HCT116 (cell line): Measurements from ENCODE around the gene FITM1. TPM values are rescaled to one million over a fixed set of nuclear protein-coding genes. Genes with fewer than 3 reads are reported as not detected.

Experiments
- ATAC-seq: fragments of 200-7000 bp; cut with Tn5 transposase; 2 replicates; pipeline ENCODE4 v1.9.1; 2020; ENCODE audit warnings: mild to moderate bottlenecking, moderate library complexity
- BruUV-seq: library from RNA; stranded (reverse); fragments of 400-500 nt; replicated peaks from 2 replicates; lab custom pipeline; 2021; lab: Mats Ljungman, UMichigan
- CTCF ChIA-PET: fragments of 300-600 bp; sonication (Branson Sonifier 250); formaldehyde crosslinking; loops from one replicate; lab custom pipeline; 2021; ENCODE audit warnings: antibody characterized with exemption; lab: Charles Lee
- POLR2A ChIA-PET: fragments of 300-600, 350-600 bp; sonication (Branson Sonifier 250); formaldehyde crosslinking; loops from one replicate; lab custom pipeline; 2021; ENCODE audit warnings: antibody characterized with exemption; lab: Charles Lee
- RAD21 ChIA-PET, 2 experiments: fragments of 300-600 bp; sonication (Branson Sonifier 250); formaldehyde crosslinking; loops; one replicate each; lab custom pipeline; 2023; ENCODE audit warnings: low total read pairs in 2 of 2; ENCODE audit not compliant: uncharacterized antibody in 2 of 2, unreplicated experiment in 2 of 2, low non-redundant PET in 1 of 2; lab: Charles Lee
- DNase-seq: peaks from one replicate; pipeline ENCODE4 v3.0.0-alpha.2; 2010; ENCODE audit warnings: low read depth, low spot score
- H2AFZ ChIP-seq: fragments of 200-600 bp; shearing (Covaris generic), sonication (generic); 2 replicates; pipeline ENCODE4 v1.6.1; 2017; ENCODE audit warnings: low read depth, mixed run types, mixed read lengths, antibody characterized with exemption, low read length; ENCODE audit not compliant: poor library complexity, severe bottlenecking
- H3K27ac ChIP-seq: 2 replicates; pipeline ENCODE4 v1.5.1; 2012; ENCODE audit warnings: low read depth, low read length
- H3K27me3 ChIP-seq: fragments of 200-600 bp; sonication (generic); 2 replicates; pipeline ENCODE4 v1.6.1; 2016; ENCODE audit warnings: mixed run types, low read length, mixed read lengths; ENCODE audit not compliant: insufficient read depth
- H3K36me3 ChIP-seq, 2 experiments: fragments of 200-500 bp in 1 of 2; fragments of 200-600 bp in 1 of 2; sonication (Bioruptor generic) in 1 of 2; sonication (generic) in 1 of 2; 2 replicates each; pipeline versions ENCODE4 v1.5.1 to v1.6.1; 2014 to 2016; ENCODE audit warnings: low read length in 2 of 2, inconsistent platforms in 1 of 2, mixed read lengths in 1 of 2, mixed run types in 1 of 2; ENCODE audit not compliant: insufficient read depth in 2 of 2, control insufficient read depth in 1 of 2
- H3K4me1 ChIP-seq, 2 experiments: fragments of 200-600 bp in 1 of 2; sonication (generic) in 1 of 2; 2 replicates each; pipeline versions ENCODE4 v1.5.1 to v1.6.1; 2012 to 2017; ENCODE audit warnings: low read length in 2 of 2, inconsistent platforms in 1 of 2, mild to moderate bottlenecking in 1 of 2, mixed read lengths in 1 of 2, mixed run types in 1 of 2, moderate library complexity in 1 of 2; ENCODE audit not compliant: insufficient read depth in 2 of 2, control insufficient read depth in 1 of 2
- H3K4me2 ChIP-seq: fragments of 200-600 bp; sonication (generic); 2 replicates; pipeline ENCODE4 v1.6.1; 2017; ENCODE audit warnings: mixed run types, low read length, mixed read lengths
- H3K4me3 ChIP-seq, 2 experiments: fragments of 200-600 bp in 1 of 2; sonication (generic) in 1 of 2; replicated peaks in 1 of 2; 2 replicates each; pipeline ENCODE4 v1.5.1; 2011 to 2016; ENCODE audit warnings: low read length in 2 of 2, control low read depth in 1 of 2, low read depth in 1 of 2, mild to moderate bottlenecking in 1 of 2, mixed read lengths in 1 of 2, mixed run types in 1 of 2
- H3K79me2 ChIP-seq: fragments of 200-600 bp; sonication (generic); 2 replicates; pipeline ENCODE4 v1.6.1; 2017; ENCODE audit warnings: mild to moderate bottlenecking, mixed run types, low read length, moderate library complexity, mixed read lengths; ENCODE audit not compliant: insufficient read depth
- H3K9ac ChIP-seq: fragments of 200-600 bp; sonication (generic); 2 replicates; pipeline ENCODE4 v1.6.1; 2016; ENCODE audit warnings: low read length, mixed read lengths
- H3K9me2 ChIP-seq: fragments of 200-600 bp; sonication (generic), shearing (Covaris generic); 2 replicates; pipeline ENCODE4 v1.6.1; 2017; ENCODE audit warnings: mixed run types, mild to moderate bottlenecking, moderate library complexity; ENCODE audit not compliant: insufficient read depth
- H3K9me3 ChIP-seq, 2 experiments: fragments of 200-500 bp in 1 of 2; fragments of 200-600 bp in 1 of 2; sonication (Bioruptor generic) in 1 of 2; sonication (generic) in 1 of 2; 2 replicates each; pipeline ENCODE4 v1.6.1; 2014 to 2017; ENCODE audit warnings: low read length in 2 of 2, mixed read lengths in 2 of 2, inconsistent platforms in 1 of 2, low read depth in 1 of 2, mild to moderate bottlenecking in 1 of 2, mixed run types in 1 of 2, moderate library complexity in 1 of 2; ENCODE audit not compliant: control insufficient read depth in 1 of 2, insufficient read depth in 1 of 2
- H4K20me1 ChIP-seq: fragments of 200-600 bp; sonication (generic), shearing (Covaris generic); 2 replicates; pipeline ENCODE4 v1.6.1; 2017; ENCODE audit warnings: mixed run types, mild to moderate bottlenecking, moderate library complexity; ENCODE audit not compliant: insufficient read depth
- ATF3 ChIP-seq: IDR thresholded peaks from 2 replicates; pipeline ENCODE4 v1.6.1; 2012
- CBX3 ChIP-seq: IDR thresholded peaks from 2 replicates; pipeline ENCODE4 v1.6.1; 2012; ENCODE audit warnings: low read depth
- CEBPB ChIP-seq: IDR thresholded peaks from 2 replicates; pipeline ENCODE4 v1.6.1; 2012; ENCODE audit warnings: low read depth
- CTCF ChIP-seq, 3 experiments: fragments of 200-600 bp in 1 of 3; sonication (generic) in 1 of 3; IDR thresholded peaks in 2 of 3; conservative IDR thresholded peaks in 1 of 3; 2 replicates each; pipeline ENCODE4 v1.5.1; 2012 to 2017; ENCODE audit warnings: low read depth in 2 of 3, low read length in 2 of 3, antibody characterized with exemption in 1 of 3, borderline replicate concordance in 1 of 3, control low read depth in 1 of 3, mild to moderate bottlenecking in 1 of 3, mixed read lengths in 1 of 3, mixed run types in 1 of 3, moderate library complexity in 1 of 3; ENCODE audit not compliant: insufficient read depth in 1 of 3
- EGR1 ChIP-seq: IDR thresholded peaks from 2 replicates; pipeline ENCODE4 v1.6.1; 2012; ENCODE audit warnings: low read depth
- ELF1 ChIP-seq: IDR thresholded peaks from 2 replicates; pipeline ENCODE4 v1.6.1; 2012; ENCODE audit warnings: low read depth, borderline replicate concordance
- EZH2phosphoT487 ChIP-seq: fragments of 200-600 bp; IDR thresholded peaks from 2 replicates; pipeline ENCODE4 v1.6.1; 2018; ENCODE audit warnings: antibody characterized with exemption, borderline replicate concordance
- FOSL1 ChIP-seq: IDR thresholded peaks from 2 replicates; pipeline ENCODE4 v1.6.1; 2012; ENCODE audit warnings: low read depth
- JUND ChIP-seq: IDR thresholded peaks from 2 replicates; pipeline ENCODE4 v1.6.1; 2012
- MAX ChIP-seq: IDR thresholded peaks from 2 replicates; pipeline ENCODE4 v1.6.1; 2012
- POLR2A ChIP-seq: IDR thresholded peaks from 2 replicates; pipeline ENCODE4 v1.7.0; 2011; ENCODE audit warnings: borderline replicate concordance; ENCODE audit not compliant: insufficient read depth, insufficient read length; ENCODE audit errors: extremely low read depth
- POLR2AphosphoS5 ChIP-seq: IDR thresholded peaks from 2 replicates; pipeline ENCODE4 v1.6.1; 2011; ENCODE audit warnings: mild to moderate bottlenecking, low read depth, low read length, moderate library complexity
- REST ChIP-seq: IDR thresholded peaks from 2 replicates; pipeline ENCODE4 v1.6.1; 2012; ENCODE audit warnings: low read depth
- SIN3A ChIP-seq: IDR thresholded peaks from 2 replicates; pipeline ENCODE4 v1.6.1; 2012; ENCODE audit warnings: low read depth
- SRF ChIP-seq: IDR thresholded peaks from 2 replicates; pipeline ENCODE4 v1.6.1; 2012; ENCODE audit warnings: low read depth
- YY1 ChIP-seq: IDR thresholded peaks from 2 replicates; pipeline ENCODE4 v1.6.1; 2011; ENCODE audit warnings: low read length, low read depth, moderate library complexity, mild to moderate bottlenecking; ENCODE audit not compliant: insufficient replicate concordance; ENCODE audit errors: extremely low read depth
- ZBTB33 ChIP-seq: IDR thresholded peaks from 2 replicates; pipeline ENCODE4 v1.6.1; 2011; ENCODE audit warnings: mild to moderate bottlenecking, low read length, moderate library complexity; ENCODE audit not compliant: insufficient replicate concordance; ENCODE audit errors: extremely low read depth
- ZFX ChIP-seq: fragments of 450-650 bp; IDR thresholded peaks from 2 replicates; pipeline ENCODE4 v1.6.1; 2017
- intact Hi-C: fragments of 100-400 bp; cut with micrococcal nuclease; formaldehyde crosslinking; loops from 2 replicates; pipeline ENCODE4 v1.10.0; 2022
- total RNA-seq: library from RNA; stranded (reverse); gene quantifications from one replicate; pipeline ENCODE4 v1.2.1, GENCODE V29; 2021; ENCODE audit not compliant: unreplicated experiment

FITM1 gene
- total RNA-seq, 1 experiment from 2014 or later, result 0.81 TPM

- CTCF ChIA-PET, result interaction anchor here (1.0 to 3.2 kb wide), 6 partner anchors 25 to 104 kb away, joined by 4 to 20 read pairs (median 8); partner anchors contain the start of genes IPO4 and PCK2
- no peak for ATAC-seq
- TSS peak; percentile 33 for BruUV-seq
- peaks cover 14 to 31% of the 10 kb centered on the region in 2 experiments; a peak in 3 of 4 replicates for H3K36me3 ChIP-seq
- peak overlapping the region; percentile 87 for H3K4me2 ChIP-seq
- no peak overlapping the region for H2AFZ ChIP-seq
- intact Hi-C loops, result no loop called here
- no peaks in the 10 kb centered on the region for H3K27me3 ChIP-seq
- no peak for DNase-seq
- no peaks in the 10 kb centered on the region for H3K79me2 ChIP-seq
- H3K4me1 ChIP-seq, result peaks cover 15 to 21% of the 10 kb centered on the region in 2 experiments
- POLR2A ChIA-PET, result interaction anchor here (1.0 to 3.1 kb wide), 4 partner anchors 15 to 51 kb away, joined by 3 to 18 read pairs (median 4); partner anchors contain the start of genes CHMP4A, PSME1, PSME2 and RNF31
- no peaks in the 10 kb centered on the region for H3K9me3 ChIP-seq
- no peaks in the 10 kb centered on the region for H3K9me2 ChIP-seq
- RAD21 ChIA-PET, result no interaction called here
- peak overlapping the region; percentile 58 to 60; a peak in 3 of 4 replicates for H3K4me3 ChIP-seq
- H3K9ac ChIP-seq, result peak overlapping the region; percentile 61
- TF ChIP-seq ELF1, result no peak
- no peak for TF ChIP-seq ZFX
- TF ChIP-seq FOSL1, result no peak
- TF ChIP-seq SIN3A, result no peak
- no peak for TF ChIP-seq ATF3
- no peak for TF ChIP-seq POLR2A
- TF ChIP-seq CTCF (IDR thresholded peaks at IDR 0.05 in 2 of 3, conservative IDR thresholded peaks at IDR 0.05 in 1 of 3; ENCODE audit: borderline replicate concordance in 1 of 3, insufficient read depth in 1 of 3, low read depth in 2 of 3, low read length in 2 of 3), result no peak
- no peak for TF ChIP-seq SRF
- no peak for TF ChIP-seq ZBTB33
- no peak for TF ChIP-seq EGR1
- TF ChIP-seq YY1, result no peak
- TF ChIP-seq JUND, result no peak
- TF ChIP-seq EZH2phosphoT487, result no peak
- no peak for TF ChIP-seq REST
- no peak for TF ChIP-seq CEBPB
- no peak for TF ChIP-seq CBX3
- no peak for TF ChIP-seq POLR2AphosphoS5
- TF ChIP-seq MAX, result no peak
- no peaks in the 10 kb centered on the region for H4K20me1 ChIP-seq
- peak overlapping the region; percentile 84 for H3K27ac ChIP-seq
Measured at GRCh38 chr14:24162093-24162492, 31.6 kb downstream of the FITM1 start.
